Astrocyte of the spinal cord (primary cell): ENCODE measurements around the gene AKAP6.

Experiments used
- DNase-seq: peaks from one replicate; pipeline ENCODE4 v3.0.0; 2011; ENCODE audit warnings: low read depth, low spot score
- H3K4me3 ChIP-seq: 2 replicates; pipeline ENCODE4 v1.5.1; 2011; ENCODE audit warnings: low read depth, mild to moderate bottlenecking, low read length, moderate library complexity
- in situ Hi-C: cut with HindIII; loops from 2 replicates; pipeline ENCODE4 v1.10.0; 2017; ENCODE audit warnings: low sequenced_read_pairs
- TF ChIP-seq, protein P1 (sequence below): IDR thresholded peaks from 2 replicates; pipeline ENCODE4 v1.5.1; 2012; ENCODE audit warnings: low read depth, mild to moderate bottlenecking, low read length, inconsistent platforms

The AKAP6 gene

DNA sequence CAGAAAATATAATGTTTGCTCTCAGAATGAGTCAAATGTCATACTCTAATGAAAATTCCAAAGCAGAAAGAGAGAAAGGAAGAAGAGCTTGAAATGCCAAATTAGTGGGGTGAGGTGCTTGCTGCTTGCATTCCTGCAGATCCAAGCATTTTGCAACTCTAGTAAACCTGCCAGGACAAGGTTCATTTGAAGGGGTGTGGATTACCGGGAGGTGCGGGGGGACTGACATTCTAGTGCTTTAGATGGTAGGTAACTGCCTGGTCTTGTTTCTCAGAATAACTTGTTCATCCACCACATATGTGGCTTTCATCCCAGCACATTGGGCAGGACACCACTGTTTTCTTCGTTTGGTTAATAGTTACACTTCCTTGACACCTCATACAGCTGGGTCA lies 144.4 kb downstream of the AKAP6 start:
- no peak overlapping the region for H3K4me3 ChIP-seq
- in situ Hi-C loops = no loop called here
- DNase-seq = peak; percentile 87
- TF ChIP-seq, protein P1, sequence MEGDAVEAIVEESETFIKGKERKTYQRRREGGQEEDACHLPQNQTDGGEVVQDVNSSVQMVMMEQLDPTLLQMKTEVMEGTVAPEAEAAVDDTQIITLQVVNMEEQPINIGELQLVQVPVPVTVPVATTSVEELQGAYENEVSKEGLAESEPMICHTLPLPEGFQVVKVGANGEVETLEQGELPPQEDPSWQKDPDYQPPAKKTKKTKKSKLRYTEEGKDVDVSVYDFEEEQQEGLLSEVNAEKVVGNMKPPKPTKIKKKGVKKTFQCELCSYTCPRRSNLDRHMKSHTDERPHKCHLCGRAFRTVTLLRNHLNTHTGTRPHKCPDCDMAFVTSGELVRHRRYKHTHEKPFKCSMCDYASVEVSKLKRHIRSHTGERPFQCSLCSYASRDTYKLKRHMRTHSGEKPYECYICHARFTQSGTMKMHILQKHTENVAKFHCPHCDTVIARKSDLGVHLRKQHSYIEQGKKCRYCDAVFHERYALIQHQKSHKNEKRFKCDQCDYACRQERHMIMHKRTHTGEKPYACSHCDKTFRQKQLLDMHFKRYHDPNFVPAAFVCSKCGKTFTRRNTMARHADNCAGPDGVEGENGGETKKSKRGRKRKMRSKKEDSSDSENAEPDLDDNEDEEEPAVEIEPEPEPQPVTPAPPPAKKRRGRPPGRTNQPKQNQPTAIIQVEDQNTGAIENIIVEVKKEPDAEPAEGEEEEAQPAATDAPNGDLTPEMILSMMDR = no peak

DNA sequence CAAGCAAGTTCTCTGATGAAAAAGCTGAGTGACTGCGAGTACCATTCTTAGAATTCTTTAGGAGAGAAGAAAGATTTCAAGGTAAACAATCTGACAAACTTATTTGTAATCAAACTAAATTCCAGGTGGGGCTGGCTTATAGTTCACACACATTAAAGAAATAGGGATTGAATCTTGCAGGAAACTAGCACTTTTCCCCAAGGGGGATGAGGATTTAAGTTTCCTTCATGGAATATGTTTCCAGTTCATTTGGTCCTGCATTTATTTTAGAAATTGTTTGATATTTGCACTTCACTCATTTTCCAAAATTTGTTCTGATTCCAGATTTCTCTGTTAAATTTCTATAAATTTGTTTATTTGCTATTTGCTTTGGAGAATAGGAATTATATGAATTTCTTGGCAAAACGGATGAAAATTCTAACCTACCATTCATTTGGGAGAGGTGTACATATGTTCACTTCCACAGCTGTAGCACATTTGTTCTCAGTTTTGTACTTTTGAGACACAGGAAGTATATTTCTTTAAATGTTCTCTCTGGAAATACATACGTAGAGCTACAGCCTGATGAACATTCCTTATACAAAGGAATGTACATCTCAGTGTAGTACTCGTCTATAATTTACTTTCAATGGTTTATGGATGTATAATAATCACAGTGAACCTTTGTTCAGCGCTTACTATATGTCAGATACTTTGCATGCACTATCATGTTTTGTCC lies 145.5 kb downstream of the AKAP6 start:
- TF ChIP-seq, protein P1 = no peak
- no peak overlapping the region for H3K4me3 ChIP-seq
- no peak for DNase-seq
- in situ Hi-C loops = no loop called here

DNA sequence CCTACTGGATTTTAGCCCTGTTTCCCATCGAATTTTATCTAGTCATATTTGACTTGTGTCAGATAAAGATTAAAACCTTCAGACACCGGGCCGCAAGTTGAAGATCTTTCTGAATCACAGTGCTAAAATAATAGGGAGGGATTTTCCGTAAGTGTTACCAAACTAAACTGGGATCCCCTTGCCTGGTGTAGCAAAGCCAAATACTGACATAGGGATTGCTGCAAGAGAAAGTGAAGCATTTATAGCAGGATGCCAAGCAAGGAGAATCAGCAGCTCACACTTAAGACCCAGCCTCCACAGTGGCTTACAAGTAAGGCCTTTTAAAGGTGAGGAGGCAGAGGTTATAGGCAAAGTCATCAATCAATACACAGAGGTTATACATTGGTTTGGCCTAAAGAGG lies 147.4 kb downstream of the AKAP6 start:
- no peak for DNase-seq
- in situ Hi-C loops = no loop called here
- TF ChIP-seq, protein P1 = no peak
- H3K4me3 ChIP-seq = no peak overlapping the region

DNA sequence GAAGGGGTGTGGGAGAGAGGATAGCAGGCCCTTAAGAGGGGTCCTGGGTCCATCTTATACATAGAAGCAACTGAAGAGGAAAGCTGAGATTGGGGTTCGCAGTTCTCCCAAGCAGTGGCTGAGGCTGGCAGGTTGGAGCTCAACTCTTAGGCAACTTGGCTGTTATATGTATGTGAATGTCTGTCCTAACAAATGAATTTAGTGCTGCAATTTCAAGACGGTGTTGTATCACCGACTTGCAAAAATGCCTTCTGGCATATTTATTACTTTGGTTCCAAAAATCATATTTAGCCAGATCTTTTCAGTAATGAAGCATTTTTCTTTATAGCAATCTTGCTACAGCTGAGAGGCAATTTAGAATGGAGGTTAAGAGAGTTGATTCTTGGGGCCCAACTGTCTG lies 148.3 kb downstream of the AKAP6 start:
- DNase-seq = no peak
- TF ChIP-seq, protein P1 = no peak
- in situ Hi-C loops = no loop called here
- H3K4me3 ChIP-seq = no peak overlapping the region

DNA sequence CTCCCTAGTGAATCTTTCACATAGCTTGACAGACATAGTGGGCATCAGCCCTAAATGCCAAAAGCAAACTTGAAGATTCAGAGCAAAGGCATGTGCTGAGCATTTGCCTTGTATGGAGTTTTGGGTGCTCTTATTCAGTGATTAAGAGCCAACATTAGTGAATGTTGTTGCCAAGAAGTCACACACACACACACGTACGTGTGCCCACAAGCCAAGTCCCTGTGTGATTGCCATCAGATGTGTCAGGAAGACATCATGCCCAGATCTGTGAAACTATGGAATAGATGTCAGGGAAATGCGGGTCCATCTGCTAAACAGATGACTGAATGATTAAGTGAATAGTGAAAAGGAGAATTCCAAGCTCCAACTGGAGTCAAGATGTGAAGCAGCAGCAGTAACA lies 149.0 kb downstream of the AKAP6 start:
- TF ChIP-seq, protein P1 = no peak
- DNase-seq = no peak
- no peak overlapping the region for H3K4me3 ChIP-seq
- in situ Hi-C loops = no loop called here

DNA sequence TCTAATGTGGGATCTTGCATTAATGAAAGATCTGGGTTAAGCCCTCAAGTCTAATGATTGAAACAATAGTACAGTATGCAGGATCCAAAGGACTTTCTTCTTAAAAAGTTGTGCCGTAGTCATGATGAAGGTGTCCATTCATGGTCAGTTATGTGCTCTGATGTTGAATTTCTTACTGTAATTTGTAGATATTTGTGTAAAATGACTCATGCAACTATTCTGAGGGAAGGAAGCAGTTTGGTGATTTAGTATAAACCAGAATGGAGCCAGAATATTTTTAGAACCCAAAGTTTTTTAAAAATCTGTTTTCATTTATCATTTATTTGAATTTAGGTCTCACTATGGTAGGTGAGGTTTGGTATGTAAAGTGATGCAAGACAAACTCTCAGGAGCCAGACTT lies 151.2 kb downstream of the AKAP6 start:
- no peak overlapping the region for H3K4me3 ChIP-seq
- peak; percentile 66 for DNase-seq
- TF ChIP-seq, protein P1 = no peak
- in situ Hi-C loops = no loop called here

DNA sequence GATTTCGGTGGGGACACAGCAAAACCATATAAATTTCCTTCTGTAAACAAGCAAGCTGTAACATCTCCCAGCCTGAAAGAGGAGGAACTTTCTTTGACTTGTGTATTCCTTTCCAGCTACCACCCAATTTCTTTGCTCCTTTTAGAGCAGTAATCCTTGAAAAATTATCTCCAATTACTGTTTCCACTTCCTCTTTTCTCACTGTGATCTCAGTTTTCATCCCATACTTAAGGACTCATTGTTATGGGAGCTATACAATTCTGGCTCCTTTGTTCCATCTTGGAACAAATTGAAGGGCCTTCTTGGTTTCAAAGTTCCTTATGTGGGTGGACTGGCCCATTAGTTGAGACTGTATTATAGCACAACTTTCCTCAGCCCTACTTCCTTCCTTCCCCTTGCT lies 152.6 kb downstream of the AKAP6 start:
- H3K4me3 ChIP-seq = no peak overlapping the region
- in situ Hi-C loops = no loop called here
- TF ChIP-seq, protein P1 = no peak
- DNase-seq = no peak
